GM20431 (cell line): ENCODE measurements around the gene C12orf42.
"Not testable (repeated sequence)": the region's sequence is repeated elsewhere in the genome, so short reads cannot be mapped to it uniquely, and the experiment has no call there.

Experiments used
- in situ Hi-C: fragments of 300-500 bp; cut with MseI, MboI; formaldehyde crosslinking; loops from one replicate; pipeline ENCODE4 v1.15.0; 2020; ENCODE audit warnings: low sequenced_read_pairs; ENCODE audit not compliant: unreplicated experiment

The C12orf42 gene

GRCh38 chr12:103431950-103432349 lies 63.8 kb downstream of the C12orf42 start:
- in situ Hi-C loops: no loop called here

- in situ Hi-C loops: no loop called here
Measured at GRCh38 chr12:103431387-103431786, 64.4 kb downstream of the C12orf42 start.

GRCh38 chr12:103425674-103426073 lies 70.1 kb downstream of the C12orf42 start:
- in situ Hi-C loops: not testable (repeated sequence)

GRCh38 chr12:103424849-103425586 lies 70.8 kb downstream of the C12orf42 start:
- in situ Hi-C loops: not testable (repeated sequence)

- in situ Hi-C loops: no loop called here
Measured at GRCh38 chr12:103423516-103423910, 72.3 kb downstream of the C12orf42 start.

GRCh38 chr12:103422746-103423515 lies 72.8 kb downstream of the C12orf42 start:
- in situ Hi-C loops: no loop called here

- in situ Hi-C loops: no loop called here
Measured at GRCh38 chr12:103422328-103422727, 73.4 kb downstream of the C12orf42 start.

- in situ Hi-C loops: no loop called here
Measured at GRCh38 chr12:103421402-103421801, 74.4 kb downstream of the C12orf42 start.

GRCh38 chr12:103415681-103416080 lies 80.1 kb downstream of the C12orf42 start:
- in situ Hi-C loops: no loop called here

GRCh38 chr12:103401421-103401820 lies 94.3 kb downstream of the C12orf42 start:
- in situ Hi-C loops: no loop called here

GRCh38 chr12:103399986-103400385 lies 95.8 kb downstream of the C12orf42 start:
- in situ Hi-C loops: no loop called here

- in situ Hi-C loops: no loop called here
Measured at GRCh38 chr12:103397536-103397935, 98.2 kb downstream of the C12orf42 start.

- in situ Hi-C loops: no loop called here
Measured at GRCh38 chr12:103392722-103393121, 103.0 kb downstream of the C12orf42 start.

GRCh38 chr12:103391103-103391502 lies 104.7 kb downstream of the C12orf42 start:
- in situ Hi-C loops: no loop called here

- in situ Hi-C loops: no loop called here
Measured at GRCh38 chr12:103387385-103387784, 108.4 kb downstream of the C12orf42 start.

GRCh38 chr12:103386451-103386850 lies 109.3 kb downstream of the C12orf42 start:
- in situ Hi-C loops: no loop called here

- in situ Hi-C loops: no loop called here
Measured at GRCh38 chr12:103382736-103383346, 112.9 kb downstream of the C12orf42 start.

GRCh38 chr12:103382119-103382518 lies 113.6 kb downstream of the C12orf42 start:
- in situ Hi-C loops: no loop called here

GRCh38 chr12:103379670-103380069 lies 116.1 kb downstream of the C12orf42 start:
- in situ Hi-C loops: no loop called here

GRCh38 chr12:103373088-103373523 lies 122.7 kb downstream of the C12orf42 start:
- in situ Hi-C loops: no loop called here

- in situ Hi-C loops: no loop called here
Measured at GRCh38 chr12:103369929-103370328, 125.8 kb downstream of the C12orf42 start.
